GM12874 (cell line): ENCODE results near the gene XAB2.

Experiments used
- TF ChIP-seq, protein P1 (sequence below): IDR thresholded peaks from 2 replicates; pipeline ENCODE4 v1.5.1; 2011; ENCODE audit warnings: low read depth, mild to moderate bottlenecking, control low read depth, low read length, moderate library complexity; ENCODE audit not compliant: insufficient read depth

XAB2 gene

GRCh38 chr19:7618771-7619510 is 10.4 kb downstream of the XAB2 start:
- TF ChIP-seq, protein P1, sequence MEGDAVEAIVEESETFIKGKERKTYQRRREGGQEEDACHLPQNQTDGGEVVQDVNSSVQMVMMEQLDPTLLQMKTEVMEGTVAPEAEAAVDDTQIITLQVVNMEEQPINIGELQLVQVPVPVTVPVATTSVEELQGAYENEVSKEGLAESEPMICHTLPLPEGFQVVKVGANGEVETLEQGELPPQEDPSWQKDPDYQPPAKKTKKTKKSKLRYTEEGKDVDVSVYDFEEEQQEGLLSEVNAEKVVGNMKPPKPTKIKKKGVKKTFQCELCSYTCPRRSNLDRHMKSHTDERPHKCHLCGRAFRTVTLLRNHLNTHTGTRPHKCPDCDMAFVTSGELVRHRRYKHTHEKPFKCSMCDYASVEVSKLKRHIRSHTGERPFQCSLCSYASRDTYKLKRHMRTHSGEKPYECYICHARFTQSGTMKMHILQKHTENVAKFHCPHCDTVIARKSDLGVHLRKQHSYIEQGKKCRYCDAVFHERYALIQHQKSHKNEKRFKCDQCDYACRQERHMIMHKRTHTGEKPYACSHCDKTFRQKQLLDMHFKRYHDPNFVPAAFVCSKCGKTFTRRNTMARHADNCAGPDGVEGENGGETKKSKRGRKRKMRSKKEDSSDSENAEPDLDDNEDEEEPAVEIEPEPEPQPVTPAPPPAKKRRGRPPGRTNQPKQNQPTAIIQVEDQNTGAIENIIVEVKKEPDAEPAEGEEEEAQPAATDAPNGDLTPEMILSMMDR = no peak

DNA sequence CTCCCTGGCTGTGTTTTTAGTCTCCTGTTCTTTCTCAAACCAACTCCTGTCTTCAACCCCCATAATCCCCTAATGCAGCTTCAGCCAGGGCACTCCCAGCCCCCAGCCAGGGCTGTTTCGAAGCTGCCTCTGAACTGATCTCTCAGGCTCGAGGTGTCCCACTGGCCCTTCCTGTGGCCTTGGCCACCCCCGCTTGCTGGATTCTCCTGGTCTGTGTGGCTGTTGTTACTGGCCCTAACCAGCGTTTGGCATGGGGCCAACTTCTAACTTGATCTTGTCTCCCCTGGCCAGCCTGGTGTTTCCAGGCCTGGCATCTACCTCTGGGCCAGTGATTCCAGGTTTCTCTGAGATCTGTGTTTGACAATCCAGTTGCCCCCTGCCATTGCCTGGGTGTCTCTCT is 11.0 kb downstream of the XAB2 start:
- TF ChIP-seq, protein P1 = no peak

DNA sequence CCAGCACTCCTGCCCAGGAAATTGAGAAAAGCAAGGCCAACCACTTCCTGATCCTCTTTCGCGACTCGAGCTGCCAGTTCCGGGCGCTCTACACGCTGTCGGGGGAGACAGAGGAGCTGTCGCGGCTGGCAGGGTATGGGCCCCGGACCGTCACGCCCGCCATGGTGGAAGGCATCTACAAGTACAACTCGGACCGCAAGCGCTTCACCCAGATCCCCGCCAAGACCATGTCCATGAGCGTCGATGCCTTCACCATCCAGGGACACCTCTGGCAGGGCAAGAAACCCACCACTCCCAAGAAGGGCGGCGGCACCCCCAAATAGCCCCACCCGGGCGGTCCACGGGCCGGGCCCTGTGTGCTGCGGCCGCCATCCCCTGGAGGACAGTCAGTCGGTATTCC is 11.6 kb downstream of the XAB2 start:
- TF ChIP-seq, protein P1 = no peak

GRCh38 chr19:7617172-7617571 is 12.2 kb downstream of the XAB2 start:
- TF ChIP-seq, protein P1 = no peak

DNA sequence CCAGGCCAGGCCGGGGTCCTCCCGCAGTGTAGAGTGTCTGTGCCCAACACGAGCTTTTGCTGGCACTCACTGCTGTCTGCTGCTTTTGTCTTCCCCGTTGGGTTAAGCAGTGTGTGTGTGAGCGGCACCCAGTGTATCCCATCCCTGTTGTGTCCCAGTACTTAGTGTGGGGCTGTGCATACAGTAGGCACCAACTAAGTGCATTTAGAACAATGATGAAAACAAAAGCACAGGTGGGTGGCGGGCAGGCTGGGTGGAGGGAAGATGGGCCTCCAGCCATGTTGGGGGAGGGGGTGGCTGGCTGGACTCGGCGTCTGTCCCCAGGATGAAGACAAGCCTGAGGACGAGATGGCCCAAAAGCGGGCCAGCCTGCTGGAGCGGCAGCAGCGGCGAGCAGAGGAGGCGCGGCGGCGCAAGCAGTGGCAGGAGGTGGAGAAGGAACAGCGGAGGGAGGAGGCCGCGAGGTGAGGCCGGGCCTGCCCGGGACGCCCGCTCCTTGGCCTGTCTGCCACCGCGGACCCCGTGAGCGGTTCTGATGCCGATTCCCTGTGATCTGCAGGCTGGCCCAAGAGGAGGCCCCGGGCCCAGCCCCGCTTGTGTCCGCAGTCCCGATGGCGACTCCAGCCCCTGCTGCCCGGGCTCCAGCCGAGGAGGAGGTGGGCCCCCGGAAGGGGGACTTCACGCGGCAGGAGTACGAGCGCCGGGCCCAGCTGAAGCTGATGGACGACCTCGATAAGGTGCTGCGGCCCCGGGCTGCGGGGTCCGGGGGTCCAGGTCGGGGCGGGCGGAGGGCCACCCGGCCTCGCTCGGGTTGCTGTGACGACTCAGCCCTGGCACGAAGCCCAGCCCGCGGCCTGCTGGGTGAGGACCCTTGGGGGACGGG is 14.2 kb downstream of the XAB2 start:
- TF ChIP-seq, protein P1 = no peak

GRCh38 chr19:7612282-7613274 is 16.8 kb downstream of the XAB2 start:
- TF ChIP-seq, protein P1 = no peak
